ENCODE data around the gene GJA4.

GJA4 gene

GRCh38 chr1:34829250-34829649, 36.5 kb downstream of the GJA4 start:
- no peak for DNase-seq (ENCODE audit: low read depth in 1 of 2, low spot score in 1 of 2)

- DNase-seq (ENCODE audit: low read depth in 1 of 2, low spot score in 1 of 2): no peak
Measured at GRCh38 chr1:34831721-34832246, 39.0 kb downstream of the GJA4 start.

- no peak for DNase-seq (ENCODE audit: low read depth in 1 of 2, low spot score in 1 of 2)
Measured at GRCh38 chr1:34833711-34834110, 40.9 kb downstream of the GJA4 start.

GRCh38 chr1:34839526-34840305, 46.9 kb downstream of the GJA4 start:
- DNase-seq (ENCODE audit: low read depth in 1 of 2, low spot score in 1 of 2): no peak

- no peak for DNase-seq (ENCODE audit: low read depth in 1 of 2, low spot score in 1 of 2)
Measured at GRCh38 chr1:34840426-34840825, 47.6 kb downstream of the GJA4 start.

GRCh38 chr1:34842073-34842472, 49.3 kb downstream of the GJA4 start:
- no peak for DNase-seq (ENCODE audit: low read depth in 1 of 2, low spot score in 1 of 2)

GRCh38 chr1:34842952-34843371, 50.2 kb downstream of the GJA4 start:
- no peak for DNase-seq (ENCODE audit: low read depth in 1 of 2, low spot score in 1 of 2)

- DNase-seq (ENCODE audit: low read depth in 1 of 2, low spot score in 1 of 2): no peak
Measured at GRCh38 chr1:34843392-34844251, 50.8 kb downstream of the GJA4 start.

- no peak for DNase-seq (ENCODE audit: low read depth in 1 of 2, low spot score in 1 of 2)
Measured at GRCh38 chr1:34844252-34844634, 51.4 kb downstream of the GJA4 start.
